Testis (tissue), 2 donors: ENCODE data around the gene TMEM267.

ENCODE experiments used
- CTCF ChIP-seq, 3 experiments: fragments of 450-650 bp in 2 of 3; fragments of 200-600 bp in 1 of 3; sonication (generic) in 1 of 3; IDR thresholded peaks; one replicate each; pipeline ENCODE4 v1.5.1; 2016 to 2019; ENCODE audit warnings: antibody characterized with exemption in 3 of 3, mild to moderate bottlenecking in 2 of 3, moderate library complexity in 1 of 3
- POLR2A ChIP-seq: fragments of 450-650 bp; IDR thresholded peaks from one replicate; pipeline ENCODE4 v1.6.1; 2017; ENCODE audit warnings: antibody characterized with exemption, mild to moderate bottlenecking, moderate library complexity

- TF ChIP-seq CTCF (IDR thresholded peaks at IDR 0.05), result peak; percentile 49 to 60 (median 59)
- TF ChIP-seq POLR2A, result no peak
Observed at GRCh38 chr5:43484106-43484849, 613 bp upstream of the TMEM267 start.
